ENCODE results near the gene BEND7.
"Not testable (repeated sequence)": the region's sequence is repeated elsewhere in the genome, so short reads cannot be mapped to it uniquely, and the experiment has no call there.

Gene BEND7, protein sequence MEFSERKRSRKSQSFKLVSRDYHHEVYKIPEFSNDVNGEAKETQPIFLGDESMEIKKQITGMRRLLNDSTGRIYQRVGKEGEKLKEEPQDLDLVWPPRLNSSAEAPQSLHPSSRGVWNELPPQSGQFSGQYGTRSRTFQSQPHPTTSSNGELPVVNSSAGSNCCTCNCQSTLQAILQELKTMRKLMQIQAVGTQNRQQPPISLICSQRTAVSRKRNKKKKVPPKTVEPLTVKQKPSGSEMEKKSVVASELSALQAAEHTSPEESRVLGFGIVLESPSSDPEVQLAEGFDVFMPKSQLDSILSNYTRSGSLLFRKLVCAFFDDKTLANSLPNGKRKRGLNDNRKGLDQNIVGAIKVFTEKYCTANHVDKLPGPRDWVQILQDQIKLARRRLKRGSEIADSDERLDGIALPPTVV

DNA sequence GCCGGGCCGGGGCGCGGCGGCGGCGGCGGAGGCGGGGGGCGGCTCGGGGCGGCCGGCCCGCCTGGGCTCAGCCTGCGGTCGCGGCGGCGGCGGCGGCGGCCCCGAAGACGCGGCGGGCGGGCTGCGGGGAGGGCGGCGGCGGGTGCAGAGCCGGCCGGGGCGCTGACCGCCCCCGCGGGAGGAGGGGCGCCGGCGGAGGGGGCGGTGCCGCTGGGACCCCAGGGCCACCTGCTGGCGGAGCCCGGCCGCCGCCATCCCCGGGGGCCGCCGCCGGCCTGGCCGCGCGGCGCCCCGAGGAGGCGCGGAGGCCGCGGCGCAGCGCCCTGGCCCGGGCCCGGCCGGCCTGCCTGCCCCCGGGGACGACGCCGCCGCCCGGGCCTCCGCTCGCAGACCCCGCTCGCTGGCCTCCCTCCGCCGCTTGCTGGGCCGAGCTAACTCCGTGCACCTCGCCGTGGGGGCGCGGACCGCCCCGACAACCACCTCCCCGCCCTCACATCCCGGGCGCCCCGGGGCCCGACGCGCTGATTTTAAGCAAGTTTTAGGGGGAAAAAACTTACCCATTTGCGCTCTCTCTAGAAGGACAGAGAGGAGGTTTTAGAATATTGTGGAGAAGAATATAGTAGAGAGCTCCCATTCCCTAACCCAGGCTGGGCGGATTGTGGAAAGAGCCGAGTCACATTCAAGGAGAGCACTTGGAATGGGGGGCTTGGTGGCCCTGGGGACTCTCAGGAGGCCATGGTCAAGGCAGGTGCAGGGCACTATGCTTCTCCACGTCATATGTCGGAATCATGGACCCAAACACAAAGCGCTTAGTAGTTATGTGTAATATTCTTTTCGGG, at the start of gene BEND7:
BEND7 (minus strand) TSS at position 140 of the 839 bp plus-strand sequence. CDS start 481 bp downstream, outside the sequence.
- Mint-ChIP-seq H3K27ac (no peak within 1 kb of the TSS), H3K9me3 (no peaks in the 10 kb centered on the region), H3K4me1 (peaks cover 15% of the 10 kb centered on the region), H3K4me3 (peak within 1 kb of the TSS; percentile 47), H3K36me3 (no peaks in the 10 kb centered on the region)
- DNase-seq (ENCODE audit: low spot score in 2 of 2) (no peak), ATAC-seq (peak; percentile 56)

DNA sequence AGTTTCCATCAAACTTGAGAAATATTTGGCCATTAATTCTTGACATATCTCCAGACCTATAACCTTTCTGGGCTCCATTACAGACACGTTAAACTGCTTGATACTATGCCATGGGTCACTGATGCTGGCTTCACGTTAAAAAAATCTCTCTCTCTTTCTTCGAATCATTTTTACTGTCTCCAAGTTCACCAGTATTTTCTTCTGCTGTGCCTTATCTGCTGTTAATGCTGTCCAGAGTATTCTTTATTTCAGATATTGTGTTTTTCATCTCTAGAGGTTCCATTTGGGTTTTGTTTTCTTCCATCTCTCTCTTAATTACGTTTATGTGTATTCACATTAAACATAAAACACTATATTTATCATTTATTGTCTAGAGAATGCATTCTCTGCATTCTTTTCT, 45.1 kb upstream of the BEND7 start:
- ATAC-seq (no peak), DNase-seq (ENCODE audit: low spot score in 2 of 2) (no peak)
- no peaks in the 10 kb centered on the region for H3K4me1 Mint-ChIP-seq
- H3K36me3 Mint-ChIP-seq, result no peaks in the 10 kb centered on the region
- peaks cover 8% of the 10 kb centered on the region for H3K9me3 Mint-ChIP-seq
- H3K4me3 Mint-ChIP-seq, result no peak overlapping the region
- no peak overlapping the region for H3K27ac Mint-ChIP-seq

DNA sequence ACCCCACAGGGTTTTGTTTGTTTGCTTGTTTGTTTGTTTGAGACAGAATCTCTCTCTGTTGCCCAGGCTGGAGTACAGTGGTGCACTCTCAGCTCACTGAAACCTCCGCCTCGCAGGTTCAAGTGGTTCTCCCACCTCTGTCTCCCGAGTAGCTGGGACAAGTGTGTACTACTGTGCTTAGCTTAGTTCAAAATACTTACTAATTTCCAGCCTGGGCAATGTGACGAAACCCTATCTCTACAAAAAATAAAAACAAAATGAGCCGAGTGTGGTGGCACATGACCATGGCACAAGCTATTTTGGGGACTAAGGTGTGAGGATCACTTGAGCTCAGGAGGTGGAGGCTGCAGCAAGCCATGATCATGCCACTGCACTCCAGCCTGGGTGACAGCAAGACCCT, 42.7 kb upstream of the BEND7 start:
- Mint-ChIP-seq H3K36me3 (no peaks in the 10 kb centered on the region), H3K4me3 (no peak overlapping the region), H3K9me3 (peaks cover 8% of the 10 kb centered on the region), H3K27ac (no peak overlapping the region), H3K4me1 (no peaks in the 10 kb centered on the region)
- no peak for ATAC-seq
- DNase-seq (ENCODE audit: low spot score in 2 of 2), result no peak

DNA sequence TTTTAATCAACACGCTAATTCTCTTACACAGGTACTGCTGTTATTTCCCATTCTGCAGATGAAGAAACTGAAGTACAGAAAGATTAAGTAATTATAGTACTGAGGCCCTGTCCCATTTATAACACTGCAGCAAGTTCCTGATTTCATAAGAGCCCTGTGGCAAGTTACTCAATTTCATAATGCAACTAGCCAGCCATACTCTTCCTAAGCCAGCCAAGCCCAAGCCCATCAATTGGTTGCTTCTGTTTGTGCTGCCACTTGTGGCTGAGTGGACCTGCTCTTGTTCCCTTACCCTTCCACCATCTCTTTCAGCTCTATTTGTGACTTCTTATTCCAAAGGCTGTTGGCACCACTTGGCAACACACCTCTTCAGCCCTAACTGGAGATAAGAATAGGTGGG, 38.2 kb upstream of the BEND7 start:
- H3K4me3 Mint-ChIP-seq, result no peak overlapping the region
- H3K9me3 Mint-ChIP-seq, result no peaks in the 10 kb centered on the region
- no peak for ATAC-seq
- H3K36me3 Mint-ChIP-seq, result no peaks in the 10 kb centered on the region
- no peaks in the 10 kb centered on the region for H3K4me1 Mint-ChIP-seq
- no peak overlapping the region for H3K27ac Mint-ChIP-seq
- DNase-seq (ENCODE audit: low spot score in 2 of 2), result no peak

DNA sequence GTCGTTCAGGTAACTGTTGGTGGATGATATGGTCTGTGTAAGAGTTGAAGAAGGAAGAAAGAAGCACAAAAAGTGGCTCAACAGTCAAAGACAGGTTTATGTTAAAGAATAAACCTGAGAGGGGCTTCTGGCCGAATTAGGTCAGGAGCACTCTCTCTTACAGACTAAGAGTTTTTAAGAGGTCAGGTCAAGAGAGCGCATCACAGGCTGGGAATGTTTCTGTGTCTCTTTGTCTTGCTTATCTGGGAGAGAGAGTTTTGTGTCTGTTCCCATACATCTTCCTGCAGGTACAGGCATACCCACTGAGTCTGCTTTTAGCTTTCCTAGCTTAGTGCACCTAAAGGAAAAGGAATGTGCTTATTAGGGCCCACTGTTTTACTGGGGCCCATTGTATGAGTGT, 35.8 kb upstream of the BEND7 start:
- no peaks in the 10 kb centered on the region for H3K36me3 Mint-ChIP-seq
- ATAC-seq (no peak), DNase-seq (ENCODE audit: low spot score in 2 of 2) (no peak)
- H3K9me3 Mint-ChIP-seq, result no peaks in the 10 kb centered on the region
- H3K4me3 Mint-ChIP-seq, result no peak overlapping the region
- H3K4me1 Mint-ChIP-seq, result no peaks in the 10 kb centered on the region
- no peak overlapping the region for H3K27ac Mint-ChIP-seq

DNA sequence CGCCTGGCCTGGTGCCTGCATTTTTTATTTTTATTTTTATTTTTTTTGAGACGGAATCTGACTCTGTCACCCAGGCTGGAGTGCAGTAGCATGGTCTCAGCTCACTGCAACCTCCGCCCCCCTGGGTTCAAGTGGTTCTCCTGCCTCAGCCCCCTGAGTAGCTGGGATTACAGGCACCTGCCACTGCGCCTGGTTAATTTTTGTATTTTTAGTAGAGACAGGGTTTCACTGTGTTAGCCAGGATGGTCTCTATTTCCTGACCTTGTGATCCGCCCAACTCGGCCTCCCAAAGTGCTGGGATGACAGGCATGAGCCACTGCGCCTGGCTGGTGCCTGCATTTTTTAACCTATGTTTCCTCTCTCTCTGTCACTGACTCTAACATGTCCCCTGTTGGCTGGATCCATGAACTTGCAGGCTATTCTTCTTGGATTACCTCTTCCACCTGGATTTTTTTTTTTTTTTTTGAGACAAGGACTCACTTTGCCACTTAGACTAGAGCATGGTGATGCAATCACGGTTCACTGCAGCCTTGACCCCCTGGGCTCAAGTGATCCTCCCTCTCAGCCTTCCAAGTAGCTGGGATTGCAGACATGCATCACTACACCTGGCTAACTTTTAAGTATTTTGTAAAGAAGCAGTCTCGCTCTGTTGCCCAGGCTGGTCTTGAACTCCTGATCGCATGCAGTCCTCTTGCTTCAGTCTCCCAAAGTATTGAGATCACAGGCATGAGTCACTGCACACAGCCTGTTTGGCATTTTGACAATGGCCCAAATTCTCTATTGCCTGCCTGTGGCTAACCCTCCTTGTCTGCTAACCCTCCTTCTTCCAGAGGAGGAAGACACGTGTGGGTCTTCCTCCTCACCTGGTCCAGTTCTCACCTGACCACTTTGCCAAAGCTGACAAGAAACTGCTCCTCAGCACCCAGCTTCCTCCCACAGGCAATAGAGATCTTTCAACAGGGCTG, 34.9 kb upstream of the BEND7 start:
- H3K4me3 Mint-ChIP-seq, result no peak overlapping the region
- no peaks in the 10 kb centered on the region for H3K9me3 Mint-ChIP-seq
- no peak for DNase-seq (ENCODE audit: low spot score in 2 of 2)
- H3K27ac Mint-ChIP-seq, result no peak overlapping the region
- no peak for ATAC-seq
- H3K4me1 Mint-ChIP-seq, result no peaks in the 10 kb centered on the region
- no peaks in the 10 kb centered on the region for H3K36me3 Mint-ChIP-seq

DNA sequence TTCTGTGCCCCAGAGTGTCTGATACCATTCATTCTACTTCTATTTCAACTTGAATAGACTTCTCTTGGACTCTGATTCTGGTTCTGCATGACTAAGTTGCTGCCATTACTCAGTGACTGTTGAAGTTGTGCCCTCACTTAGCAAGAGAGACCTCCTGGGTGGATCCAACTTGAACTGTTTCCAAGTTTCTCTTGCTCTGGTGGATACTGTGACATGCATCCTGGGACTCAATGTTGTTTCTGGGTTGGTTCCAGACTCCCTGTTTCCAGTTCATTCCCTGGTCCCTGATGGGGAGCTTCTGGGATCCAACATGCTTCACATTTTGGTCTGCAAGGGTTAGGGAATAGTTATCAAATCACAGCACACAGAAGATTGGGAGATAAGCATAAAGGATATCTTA, 31.8 kb upstream of the BEND7 start:
- Mint-ChIP-seq H3K4me1 (no peaks in the 10 kb centered on the region), H3K9me3 (no peaks in the 10 kb centered on the region), H3K27ac (no peak overlapping the region), H3K4me3 (no peak overlapping the region), H3K36me3 (no peaks in the 10 kb centered on the region)
- ATAC-seq, result no peak
- no peak for DNase-seq (ENCODE audit: low spot score in 2 of 2)

DNA sequence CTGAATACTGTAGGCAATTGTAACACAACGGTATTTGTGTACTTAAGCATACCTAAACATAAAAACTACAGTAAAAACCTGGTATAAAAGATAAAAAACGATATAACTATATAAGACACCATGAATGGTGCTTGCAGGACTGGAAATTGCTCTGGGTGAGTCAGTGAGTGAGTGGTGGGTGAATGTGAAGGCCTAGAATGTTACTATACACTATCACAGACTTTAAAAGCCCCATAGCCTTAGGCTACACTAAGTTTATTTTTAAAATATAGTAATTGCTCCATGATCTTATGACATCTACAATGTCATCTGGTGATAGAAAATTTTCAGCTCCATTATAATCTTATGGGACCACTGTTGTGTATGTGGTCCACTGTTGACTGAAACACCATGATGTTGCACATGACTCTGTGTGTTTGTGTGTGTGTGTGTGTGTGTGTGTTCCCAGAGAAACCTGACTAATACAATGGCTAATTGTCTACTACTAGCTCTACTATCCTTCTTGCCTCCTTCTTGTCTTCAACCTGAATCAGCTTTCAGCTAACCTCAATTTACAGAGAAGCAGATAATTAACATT, 30.4 kb upstream of the BEND7 start:
- H3K36me3 Mint-ChIP-seq, result no peaks in the 10 kb centered on the region
- no peak overlapping the region for H3K4me3 Mint-ChIP-seq
- no peak for ATAC-seq
- no peak for DNase-seq (ENCODE audit: low spot score in 2 of 2)
- H3K9me3 Mint-ChIP-seq, result no peaks in the 10 kb centered on the region
- no peak overlapping the region for H3K27ac Mint-ChIP-seq
- no peaks in the 10 kb centered on the region for H3K4me1 Mint-ChIP-seq

DNA sequence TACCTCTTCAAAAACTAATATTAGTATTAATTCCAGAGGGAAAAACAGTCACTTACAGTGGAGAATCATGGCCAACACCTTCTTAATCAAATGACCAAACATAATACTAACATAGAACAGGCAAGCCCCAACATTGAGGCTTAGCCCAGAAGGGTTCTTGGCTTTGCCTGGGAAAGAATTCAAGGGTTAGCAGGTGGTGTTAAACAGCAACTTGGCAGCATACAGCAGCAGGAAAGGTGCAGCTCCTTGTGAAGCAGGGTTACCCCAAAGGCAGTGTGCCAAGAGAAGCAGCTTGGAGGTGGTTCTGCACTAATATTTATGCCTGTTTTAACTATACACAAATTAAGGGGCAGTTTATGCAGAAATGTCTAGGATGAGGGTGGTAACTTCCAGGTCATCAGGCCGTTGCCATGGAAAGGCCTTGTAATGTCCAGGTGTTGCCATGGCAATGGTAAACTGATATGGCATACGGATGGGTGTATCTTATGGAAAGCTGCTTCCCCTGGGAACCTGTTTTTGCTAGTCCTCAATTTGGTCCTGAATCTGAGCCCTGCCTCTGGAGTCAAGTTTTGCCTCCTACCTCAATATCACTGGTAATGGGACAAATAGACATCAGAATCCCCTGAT, 27.2 kb upstream of the BEND7 start:
- no peak overlapping the region for H3K4me3 Mint-ChIP-seq
- H3K27ac Mint-ChIP-seq, result no peak overlapping the region
- ATAC-seq (no peak), DNase-seq (ENCODE audit: low spot score in 2 of 2) (no peak)
- no peaks in the 10 kb centered on the region for H3K4me1 Mint-ChIP-seq
- H3K9me3 Mint-ChIP-seq, result peaks cover 3% of the 10 kb centered on the region
- H3K36me3 Mint-ChIP-seq, result no peaks in the 10 kb centered on the region

DNA sequence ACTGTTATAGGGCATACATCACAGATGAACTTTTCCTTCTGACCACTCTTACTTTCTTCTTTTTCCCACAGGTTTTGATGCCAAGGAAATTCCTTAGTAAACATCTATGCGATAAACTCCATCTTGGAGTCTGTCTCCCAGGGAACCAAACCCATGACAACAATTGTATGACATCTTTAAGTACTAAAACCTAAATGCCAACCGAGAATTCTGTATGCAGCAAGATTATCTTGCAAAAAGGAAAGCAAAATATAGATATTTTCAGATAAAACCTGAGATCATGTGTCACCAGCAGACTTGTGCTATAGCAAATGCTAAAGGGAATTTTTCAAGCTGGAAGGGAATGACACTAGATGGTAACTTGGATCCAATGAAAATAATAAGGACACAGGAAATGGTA, 22.0 kb upstream of the BEND7 start:
- Mint-ChIP-seq H3K36me3 (no peaks in the 10 kb centered on the region), H3K4me3 (no peak overlapping the region), H3K9me3 (peaks cover 14% of the 10 kb centered on the region), H3K4me1 (no peaks in the 10 kb centered on the region), H3K27ac (no peak overlapping the region)
- no peak for DNase-seq (ENCODE audit: low spot score in 2 of 2)
- ATAC-seq, result no peak

DNA sequence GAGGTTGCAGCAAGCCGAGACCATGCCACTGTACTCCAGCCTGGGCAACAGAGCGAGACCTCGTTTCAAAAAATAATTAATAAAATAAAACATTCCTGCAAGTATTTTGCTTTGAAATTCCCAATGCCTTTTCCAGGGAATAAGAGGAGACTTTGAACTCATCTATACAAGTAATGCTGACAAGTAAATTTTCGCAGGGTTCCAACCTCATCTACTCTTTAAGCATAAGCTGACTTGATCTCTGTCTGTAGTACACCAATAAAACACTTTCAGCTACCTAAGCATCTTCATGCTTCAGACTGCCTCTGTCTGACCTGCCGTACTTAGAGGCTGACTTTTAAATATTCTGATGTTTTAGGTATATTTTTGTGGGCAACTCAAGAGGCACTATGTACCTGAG, 13.7 kb upstream of the BEND7 start:
- no peak for ATAC-seq
- Mint-ChIP-seq H3K4me1 (no peaks in the 10 kb centered on the region), H3K27ac (no peak overlapping the region)

DNA sequence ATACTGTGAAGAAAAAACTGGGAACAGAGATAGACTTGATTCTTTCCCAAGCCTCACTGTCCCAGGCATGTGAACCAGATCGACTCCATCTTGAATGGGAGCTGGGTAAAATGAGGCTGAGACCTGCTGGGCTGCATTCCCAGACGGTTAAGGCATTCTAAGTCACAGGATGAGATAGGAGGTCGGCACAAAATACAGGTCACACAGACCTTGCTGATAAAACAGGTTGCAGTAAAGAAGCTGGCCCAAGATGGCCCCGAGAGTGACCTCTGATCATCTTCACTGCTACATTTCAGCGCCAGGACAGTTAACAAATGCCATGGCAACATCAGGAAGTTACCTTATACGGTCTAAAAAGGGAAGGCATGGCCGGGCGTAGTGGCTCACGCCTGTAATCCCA, 9.2 kb upstream of the BEND7 start:
- not testable (repeated sequence) for H3K27ac Mint-ChIP-seq; H3K4me3 Mint-ChIP-seq; H3K36me3 Mint-ChIP-seq; ATAC-seq; DNase-seq (ENCODE audit: low spot score in 2 of 2); H3K4me1 Mint-ChIP-seq; H3K9me3 Mint-ChIP-seq

More for the DNA sequence above, 13.7 kb upstream of the BEND7 start:
- no peak for DNase-seq (ENCODE audit: low spot score in 2 of 2)
- H3K4me3 Mint-ChIP-seq, result no peak overlapping the region
- H3K9me3 Mint-ChIP-seq, result no peaks in the 10 kb centered on the region
- no peaks in the 10 kb centered on the region for H3K36me3 Mint-ChIP-seq

DNA sequence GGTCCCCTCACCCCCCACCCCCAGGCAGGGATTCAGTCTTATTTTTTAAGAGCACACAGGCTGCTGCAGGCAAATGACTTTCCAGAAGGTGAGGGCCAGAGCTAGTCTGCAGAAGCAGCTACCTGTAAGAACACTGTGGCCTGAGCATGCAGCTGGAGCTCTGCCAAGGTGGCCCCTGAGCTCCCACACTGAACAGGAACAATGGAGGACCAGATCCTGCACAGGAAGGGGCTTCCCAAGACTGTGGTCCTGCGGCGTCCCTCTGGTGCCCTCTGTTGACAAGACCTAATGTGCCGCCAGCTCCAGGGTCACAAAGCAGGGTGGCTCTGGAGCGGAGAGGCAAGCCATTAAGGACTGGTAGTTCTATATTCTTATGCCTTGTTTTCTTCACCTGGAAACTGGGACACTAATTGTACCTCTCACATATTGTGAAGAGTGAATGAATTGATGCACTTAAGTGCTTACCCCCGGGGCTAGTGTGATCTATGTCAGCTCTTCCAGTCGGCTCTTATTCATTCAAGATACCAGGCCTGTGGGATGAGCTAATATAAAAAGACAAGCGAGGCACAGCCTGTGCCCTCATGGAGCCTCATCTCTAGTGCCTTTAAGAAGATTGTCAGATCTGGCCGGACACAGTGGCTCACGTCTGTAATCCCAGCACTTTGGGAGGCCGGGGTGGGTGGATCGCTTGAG, 8.0 kb upstream of the BEND7 start:
- ATAC-seq (peak; percentile 60), DNase-seq (ENCODE audit: low spot score in 2 of 2) (no peak)
- H3K27ac Mint-ChIP-seq, result no peak overlapping the region
- no peaks in the 10 kb centered on the region for H3K9me3 Mint-ChIP-seq
- H3K4me1 Mint-ChIP-seq, result no peaks in the 10 kb centered on the region
- H3K36me3 Mint-ChIP-seq, result no peaks in the 10 kb centered on the region
- no peak overlapping the region for H3K4me3 Mint-ChIP-seq

DNA sequence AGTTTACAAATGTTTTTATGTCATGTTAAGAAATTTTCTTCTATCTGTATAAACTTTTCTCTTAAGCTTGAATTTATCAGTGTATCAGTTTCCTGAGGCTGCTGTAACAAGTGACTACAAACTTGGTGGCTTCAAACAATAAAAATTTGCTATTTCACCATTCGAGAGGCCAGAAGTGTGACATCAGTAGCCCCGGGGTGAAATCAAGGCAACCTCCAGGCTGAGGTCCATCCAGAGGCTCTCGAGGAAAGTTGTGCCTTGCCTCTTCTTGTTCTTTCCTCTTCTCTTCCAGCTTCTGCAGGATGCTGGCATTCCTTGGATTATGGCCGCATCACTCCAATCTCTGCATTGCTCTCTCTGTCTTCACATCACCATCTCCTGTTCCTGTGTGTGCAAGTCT, 6.5 kb upstream of the BEND7 start:
- ATAC-seq (no peak), DNase-seq (ENCODE audit: low spot score in 2 of 2) (no peak)
- H3K36me3 Mint-ChIP-seq, result no peaks in the 10 kb centered on the region
- no peaks in the 10 kb centered on the region for H3K4me1 Mint-ChIP-seq
- no peaks in the 10 kb centered on the region for H3K9me3 Mint-ChIP-seq
- no peak overlapping the region for H3K4me3 Mint-ChIP-seq
- no peak overlapping the region for H3K27ac Mint-ChIP-seq

All from stimulated activated effector memory CD8-positive, alpha-beta T cell treated with anti-CD3 and anti-CD28 coated beads, Interleukin-12 subunit alpha, Interleukin-12 subunit beta, amount 100 ng/mL, for 72 hours (primary cell).